Ishikawa (cell line): Measurements from ENCODE around the gene ARL8A.

Experiments used
- CEBPB ChIP-seq: IDR thresholded peaks from 2 replicates; pipeline ENCODE4 v1.6.1; 2012
- CREB1 ChIP-seq: IDR thresholded peaks from 2 replicates; pipeline ENCODE4 v1.6.1; 2012; ENCODE audit warnings: low read depth
- EGR1 ChIP-seq: IDR thresholded peaks from 2 replicates; pipeline ENCODE4 v1.6.1; 2012
- EP300 ChIP-seq: IDR thresholded peaks from 2 replicates; pipeline ENCODE4 v1.6.1; 2012; ENCODE audit warnings: borderline replicate concordance
- FOXM1 ChIP-seq: IDR thresholded peaks from 2 replicates; pipeline ENCODE4 v1.6.1; 2012; ENCODE audit warnings: low read depth, borderline replicate concordance
- NFIC ChIP-seq: IDR thresholded peaks from 2 replicates; pipeline ENCODE4 v1.6.1; 2012
- RAD21 ChIP-seq: IDR thresholded peaks from 2 replicates; pipeline ENCODE4 v1.6.1; 2012; ENCODE audit warnings: low read depth
- TAF1 ChIP-seq: IDR thresholded peaks from 2 replicates; pipeline ENCODE4 v1.6.1; 2012; ENCODE audit warnings: low read depth, mild to moderate bottlenecking
- TCF12 ChIP-seq: IDR thresholded peaks from 2 replicates; pipeline ENCODE4 v1.6.1; 2012; ENCODE audit warnings: low read depth
- TEAD4 ChIP-seq: IDR thresholded peaks from 2 replicates; pipeline ENCODE4 v1.6.1; 2012
- YY1 ChIP-seq: IDR thresholded peaks from 2 replicates; pipeline ENCODE4 v1.6.1; 2012; ENCODE audit warnings: low read depth
- ZBTB7A ChIP-seq: IDR thresholded peaks from 2 replicates; pipeline ENCODE4 v1.6.1; 2012; ENCODE audit warnings: low read depth
- TF ChIP-seq, protein P1 (sequence below): IDR thresholded peaks from 2 replicates; pipeline ENCODE4 v1.6.1; 2012
- TF ChIP-seq, protein P2 (sequence below): IDR thresholded peaks from 2 replicates; pipeline ENCODE4 v1.6.1; 2012; ENCODE audit warnings: low read depth, mild to moderate bottlenecking
- TF ChIP-seq, protein P3 (sequence below): IDR thresholded peaks from 2 replicates; pipeline ENCODE4 v1.6.1; 2012

ARL8A gene

DNA sequence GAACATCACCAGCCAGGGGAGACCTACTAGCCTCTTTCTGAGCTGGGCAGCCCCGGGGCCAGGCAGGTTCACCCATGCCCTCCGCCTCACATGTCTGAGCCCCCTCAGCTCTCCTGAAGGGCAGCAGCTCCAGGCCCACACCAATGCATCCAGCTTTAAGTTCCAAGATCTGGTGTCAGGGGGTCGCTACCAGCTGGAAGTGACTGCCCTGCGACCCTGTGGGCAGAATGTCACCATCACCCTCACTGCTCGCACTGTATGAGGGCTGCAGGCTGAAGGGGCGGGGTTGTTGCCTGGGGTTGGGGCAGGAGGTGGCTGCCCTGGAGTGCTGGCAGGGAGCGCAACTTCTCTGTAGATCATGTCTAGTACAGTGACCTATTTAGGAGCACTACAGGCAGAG lies 24.3 kb upstream of the ARL8A start:
- TF ChIP-seq, protein P1, sequence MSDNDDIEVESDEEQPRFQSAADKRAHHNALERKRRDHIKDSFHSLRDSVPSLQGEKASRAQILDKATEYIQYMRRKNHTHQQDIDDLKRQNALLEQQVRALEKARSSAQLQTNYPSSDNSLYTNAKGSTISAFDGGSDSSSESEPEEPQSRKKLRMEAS = no peak
- TF ChIP-seq EP300 (no peak), TCF12 (no peak), TAF1 (no peak), NFIC (no peak), RAD21 (no peak), CREB1 (no peak), FOXM1 (no peak), CEBPB (no peak), EGR1 (no peak), TEAD4 (no peak), ZBTB7A (no peak), YY1 (no peak)
- TF ChIP-seq, protein P2, sequence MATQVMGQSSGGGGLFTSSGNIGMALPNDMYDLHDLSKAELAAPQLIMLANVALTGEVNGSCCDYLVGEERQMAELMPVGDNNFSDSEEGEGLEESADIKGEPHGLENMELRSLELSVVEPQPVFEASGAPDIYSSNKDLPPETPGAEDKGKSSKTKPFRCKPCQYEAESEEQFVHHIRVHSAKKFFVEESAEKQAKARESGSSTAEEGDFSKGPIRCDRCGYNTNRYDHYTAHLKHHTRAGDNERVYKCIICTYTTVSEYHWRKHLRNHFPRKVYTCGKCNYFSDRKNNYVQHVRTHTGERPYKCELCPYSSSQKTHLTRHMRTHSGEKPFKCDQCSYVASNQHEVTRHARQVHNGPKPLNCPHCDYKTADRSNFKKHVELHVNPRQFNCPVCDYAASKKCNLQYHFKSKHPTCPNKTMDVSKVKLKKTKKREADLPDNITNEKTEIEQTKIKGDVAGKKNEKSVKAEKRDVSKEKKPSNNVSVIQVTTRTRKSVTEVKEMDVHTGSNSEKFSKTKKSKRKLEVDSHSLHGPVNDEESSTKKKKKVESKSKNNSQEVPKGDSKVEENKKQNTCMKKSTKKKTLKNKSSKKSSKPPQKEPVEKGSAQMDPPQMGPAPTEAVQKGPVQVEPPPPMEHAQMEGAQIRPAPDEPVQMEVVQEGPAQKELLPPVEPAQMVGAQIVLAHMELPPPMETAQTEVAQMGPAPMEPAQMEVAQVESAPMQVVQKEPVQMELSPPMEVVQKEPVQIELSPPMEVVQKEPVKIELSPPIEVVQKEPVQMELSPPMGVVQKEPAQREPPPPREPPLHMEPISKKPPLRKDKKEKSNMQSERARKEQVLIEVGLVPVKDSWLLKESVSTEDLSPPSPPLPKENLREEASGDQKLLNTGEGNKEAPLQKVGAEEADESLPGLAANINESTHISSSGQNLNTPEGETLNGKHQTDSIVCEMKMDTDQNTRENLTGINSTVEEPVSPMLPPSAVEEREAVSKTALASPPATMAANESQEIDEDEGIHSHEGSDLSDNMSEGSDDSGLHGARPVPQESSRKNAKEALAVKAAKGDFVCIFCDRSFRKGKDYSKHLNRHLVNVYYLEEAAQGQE = no peak
- TF ChIP-seq, protein P3, sequence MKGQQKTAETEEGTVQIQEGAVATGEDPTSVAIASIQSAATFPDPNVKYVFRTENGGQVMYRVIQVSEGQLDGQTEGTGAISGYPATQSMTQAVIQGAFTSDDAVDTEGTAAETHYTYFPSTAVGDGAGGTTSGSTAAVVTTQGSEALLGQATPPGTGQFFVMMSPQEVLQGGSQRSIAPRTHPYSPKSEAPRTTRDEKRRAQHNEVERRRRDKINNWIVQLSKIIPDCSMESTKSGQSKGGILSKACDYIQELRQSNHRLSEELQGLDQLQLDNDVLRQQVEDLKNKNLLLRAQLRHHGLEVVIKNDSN = no peak

DNA sequence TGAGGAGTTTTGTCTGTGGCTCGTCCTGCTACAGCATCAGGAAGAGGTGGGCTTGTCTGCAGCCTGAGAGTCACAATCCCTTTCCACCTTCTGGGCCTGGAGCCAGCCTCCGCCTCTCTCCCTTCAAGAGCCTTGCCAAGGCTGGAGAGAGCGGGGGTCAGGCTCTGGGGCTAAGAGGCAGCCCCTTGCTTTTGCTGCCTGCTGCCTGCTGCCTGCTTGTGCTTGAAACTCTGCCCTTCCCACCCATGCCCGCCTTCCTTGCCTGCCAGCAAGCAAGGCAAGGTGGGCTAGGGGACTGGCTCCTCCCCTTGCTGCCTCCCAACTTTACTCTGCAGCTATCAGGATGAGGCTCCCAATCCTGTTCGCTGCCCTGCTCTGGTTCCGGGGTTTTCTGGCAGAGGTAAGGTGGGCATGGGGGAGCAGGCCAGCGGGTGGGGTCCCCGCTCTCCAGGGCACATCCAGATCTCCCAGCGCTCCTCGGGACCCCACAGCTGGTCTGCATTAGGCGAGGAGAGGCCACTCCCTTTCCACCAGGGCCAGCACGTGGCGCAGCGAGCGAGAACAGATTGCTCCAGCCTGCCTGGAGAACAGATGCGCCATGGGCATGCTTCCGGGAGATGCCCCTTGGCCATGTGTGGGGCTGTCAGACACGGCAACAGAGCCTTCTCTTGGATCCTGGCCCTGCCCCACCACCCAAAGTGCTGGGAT lies 23.3 kb upstream of the ARL8A start:
- TF ChIP-seq CREB1 (no peak), TAF1 (no peak), RAD21 (no peak), EP300 (no peak), YY1 (no peak), NFIC (no peak), TEAD4 (no peak)
- TF ChIP-seq, protein P3 = no peak
- TF ChIP-seq, protein P1 = no peak
- TF ChIP-seq, protein P2 = no peak

DNA sequence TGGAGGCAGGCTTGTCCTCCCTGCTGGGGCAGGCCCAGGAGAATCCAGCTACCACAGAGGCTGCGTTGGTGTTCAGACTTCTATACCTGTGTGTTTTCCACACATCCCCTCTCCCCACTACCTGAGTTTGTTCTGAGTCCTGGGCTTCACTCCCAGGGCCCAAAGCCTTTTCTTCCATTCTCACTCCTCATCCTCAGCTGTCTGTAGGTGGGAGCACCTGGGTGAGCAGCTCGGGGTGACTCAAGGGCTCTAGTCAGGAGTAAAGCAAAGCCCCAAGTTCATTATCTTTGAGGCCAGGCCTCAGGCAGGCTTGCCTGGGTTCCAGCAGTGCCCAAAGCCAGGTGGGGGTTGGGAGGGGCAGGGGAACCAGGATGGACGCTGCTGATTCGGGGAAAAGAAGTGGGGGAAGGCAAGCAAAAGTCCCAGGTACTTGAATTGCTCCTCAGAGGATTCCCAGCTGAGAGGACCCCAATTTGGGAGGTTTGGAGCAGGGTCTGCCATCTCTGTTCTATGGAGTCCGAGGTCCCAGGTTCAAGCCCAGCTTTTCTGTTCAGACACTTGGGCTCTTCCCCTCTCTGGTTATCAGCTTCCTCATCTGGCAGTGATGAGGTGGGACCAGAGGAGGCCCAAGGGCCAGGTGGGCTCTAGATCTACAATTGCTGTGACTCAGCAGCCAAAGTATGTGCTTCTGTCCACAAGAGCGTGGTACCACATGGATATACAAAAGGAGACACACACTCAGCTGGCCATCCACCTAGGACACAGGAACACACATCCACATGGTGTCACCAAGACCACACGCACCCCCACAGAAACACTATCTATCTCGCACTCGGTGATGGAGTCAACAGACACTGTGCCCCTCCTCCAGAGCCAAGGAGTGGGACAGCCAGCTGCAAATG lies 21.7 kb upstream of the ARL8A start:
- no peak for TF ChIP-seq FOXM1

DNA sequence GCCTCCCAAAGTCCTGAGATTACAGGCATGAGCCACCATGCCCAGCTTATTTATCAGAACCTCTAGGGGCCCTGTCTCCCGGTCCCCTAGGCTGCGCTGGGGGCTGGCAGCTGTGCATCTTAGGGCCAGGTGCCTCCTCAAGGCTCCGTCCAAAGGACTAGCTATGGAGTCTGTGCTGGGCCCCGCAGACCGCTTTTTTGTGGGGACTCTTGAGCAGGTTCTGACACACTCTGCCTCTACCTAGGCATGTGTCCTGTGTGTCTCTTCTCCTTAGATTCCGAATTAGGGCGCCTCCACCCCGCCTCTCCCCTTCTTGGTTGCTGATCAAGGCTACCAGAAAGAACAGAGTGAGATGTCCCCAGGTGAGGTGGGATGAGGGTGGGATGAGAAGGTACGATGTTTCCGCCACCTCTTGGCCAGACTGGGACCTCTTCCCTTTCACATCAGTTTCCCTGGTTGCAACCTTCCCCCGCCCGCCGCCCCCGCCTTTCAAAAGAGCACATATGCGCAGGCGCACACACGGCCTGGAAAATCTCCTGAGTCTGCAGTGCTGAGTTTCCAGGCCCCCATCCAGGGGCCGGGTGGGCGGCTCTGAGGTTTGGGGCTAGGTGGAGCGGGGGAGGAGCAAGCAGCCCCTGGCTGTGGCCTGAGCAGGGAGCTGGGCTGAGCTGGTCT lies 20.9 kb upstream of the ARL8A start:
- TF ChIP-seq RAD21 = no peak
- no peak for TF ChIP-seq NFIC
- no peak for TF ChIP-seq TEAD4
- TF ChIP-seq, protein P2 = no peak
- no peak for TF ChIP-seq EP300
- no peak for TF ChIP-seq TCF12
- TF ChIP-seq, protein P3 = no peak
- no peak for TF ChIP-seq EGR1
